GM10266 (cell line): ENCODE measurements around the gene ALDH5A1.
A peak's percentile ranks its signal among the peaks of the same experiment; 100 is the strongest.

Source experiments
- DNase-seq: peaks from one replicate; pipeline ENCODE4 v3.0.0; 2012; ENCODE audit errors: extremely low spot score
- TF ChIP-seq, protein P1 (sequence below): IDR thresholded peaks from 2 replicates; pipeline ENCODE4 v1.5.1; 2012; ENCODE audit warnings: mild to moderate bottlenecking, low read depth; ENCODE audit not compliant: control insufficient read depth, insufficient read depth; ENCODE audit errors: missing control alignments

Gene ALDH5A1

DNA sequence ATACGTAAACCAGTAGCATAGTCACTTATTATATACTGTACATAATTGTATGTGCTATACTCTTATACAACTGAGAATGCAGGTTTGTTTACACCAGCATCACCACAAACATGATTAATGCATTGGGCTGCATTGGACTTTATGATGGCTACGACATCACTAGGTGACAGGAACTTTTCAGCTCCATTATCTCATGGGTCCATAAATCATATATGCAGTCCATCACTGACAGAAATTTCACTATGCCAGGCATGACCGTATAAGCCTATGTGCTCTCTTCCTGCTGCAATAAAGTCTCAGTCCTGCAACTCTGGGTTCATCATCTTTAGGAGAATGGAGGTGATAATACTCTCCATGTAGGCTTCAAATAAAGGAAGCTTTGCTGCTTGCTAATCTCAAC is 45.4 kb downstream of the ALDH5A1 start:
- TF ChIP-seq, protein P1, sequence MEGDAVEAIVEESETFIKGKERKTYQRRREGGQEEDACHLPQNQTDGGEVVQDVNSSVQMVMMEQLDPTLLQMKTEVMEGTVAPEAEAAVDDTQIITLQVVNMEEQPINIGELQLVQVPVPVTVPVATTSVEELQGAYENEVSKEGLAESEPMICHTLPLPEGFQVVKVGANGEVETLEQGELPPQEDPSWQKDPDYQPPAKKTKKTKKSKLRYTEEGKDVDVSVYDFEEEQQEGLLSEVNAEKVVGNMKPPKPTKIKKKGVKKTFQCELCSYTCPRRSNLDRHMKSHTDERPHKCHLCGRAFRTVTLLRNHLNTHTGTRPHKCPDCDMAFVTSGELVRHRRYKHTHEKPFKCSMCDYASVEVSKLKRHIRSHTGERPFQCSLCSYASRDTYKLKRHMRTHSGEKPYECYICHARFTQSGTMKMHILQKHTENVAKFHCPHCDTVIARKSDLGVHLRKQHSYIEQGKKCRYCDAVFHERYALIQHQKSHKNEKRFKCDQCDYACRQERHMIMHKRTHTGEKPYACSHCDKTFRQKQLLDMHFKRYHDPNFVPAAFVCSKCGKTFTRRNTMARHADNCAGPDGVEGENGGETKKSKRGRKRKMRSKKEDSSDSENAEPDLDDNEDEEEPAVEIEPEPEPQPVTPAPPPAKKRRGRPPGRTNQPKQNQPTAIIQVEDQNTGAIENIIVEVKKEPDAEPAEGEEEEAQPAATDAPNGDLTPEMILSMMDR: no peak
- no peak for DNase-seq

DNA sequence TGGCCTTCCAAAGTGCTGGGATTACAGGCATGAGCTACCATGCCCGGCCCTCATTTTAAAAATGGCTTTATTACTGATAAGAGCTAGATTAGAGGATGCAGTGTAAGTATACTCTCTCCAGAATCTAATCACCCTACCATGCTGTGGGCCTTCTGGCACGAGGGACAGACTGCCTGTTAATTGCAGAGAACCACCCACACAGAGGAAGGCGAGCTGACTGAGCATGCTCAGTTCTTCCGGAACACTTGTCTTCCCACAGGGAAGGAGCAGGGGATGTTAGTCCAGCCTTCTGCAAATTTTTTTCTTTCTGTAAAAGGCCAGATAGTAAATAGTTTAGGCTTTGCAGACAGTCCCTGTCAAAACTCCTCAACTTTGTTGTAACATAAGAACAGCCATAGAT is 48.9 kb downstream of the ALDH5A1 start:
- DNase-seq: no peak
- TF ChIP-seq, protein P1: no peak

DNA sequence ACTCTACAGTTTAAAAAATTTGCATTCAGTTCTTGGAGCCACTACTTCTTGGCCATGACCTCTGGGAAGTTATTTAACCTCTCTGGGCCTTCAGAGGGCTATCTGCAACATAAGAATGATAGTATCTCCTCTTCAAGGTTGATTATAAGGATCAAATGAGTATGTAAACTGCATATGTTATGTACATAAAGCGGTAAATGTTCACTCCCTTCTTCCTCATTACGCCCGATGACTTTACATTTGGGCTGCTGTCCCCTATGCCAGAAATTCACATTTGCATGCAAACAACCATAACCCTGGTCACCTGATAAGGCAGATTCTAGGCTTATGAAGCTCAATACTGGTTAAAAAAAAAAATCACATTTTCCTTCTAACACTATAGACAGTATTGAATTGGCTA is 50.4 kb downstream of the ALDH5A1 start:
- TF ChIP-seq, protein P1: no peak
- no peak for DNase-seq

DNA sequence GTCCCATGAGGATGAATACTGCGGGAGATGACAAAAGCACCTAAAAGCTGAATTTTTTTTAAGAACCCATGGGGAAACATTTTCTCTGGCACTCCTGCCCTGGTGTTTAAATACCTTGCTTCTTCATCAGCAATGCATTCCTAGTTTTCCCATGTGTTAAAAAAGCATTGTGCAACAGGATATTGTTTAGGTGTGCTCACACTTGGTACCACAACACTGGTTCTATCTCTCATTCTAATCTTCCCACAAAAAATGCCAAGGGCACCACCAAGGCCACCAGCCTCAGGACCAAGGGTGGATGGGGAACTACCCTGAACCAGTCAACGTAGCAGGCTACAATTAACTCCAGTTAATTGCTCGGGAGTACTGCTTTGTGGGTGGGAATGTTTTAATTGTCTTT is 50.9 kb downstream of the ALDH5A1 start:
- DNase-seq: no peak
- TF ChIP-seq, protein P1: no peak

DNA sequence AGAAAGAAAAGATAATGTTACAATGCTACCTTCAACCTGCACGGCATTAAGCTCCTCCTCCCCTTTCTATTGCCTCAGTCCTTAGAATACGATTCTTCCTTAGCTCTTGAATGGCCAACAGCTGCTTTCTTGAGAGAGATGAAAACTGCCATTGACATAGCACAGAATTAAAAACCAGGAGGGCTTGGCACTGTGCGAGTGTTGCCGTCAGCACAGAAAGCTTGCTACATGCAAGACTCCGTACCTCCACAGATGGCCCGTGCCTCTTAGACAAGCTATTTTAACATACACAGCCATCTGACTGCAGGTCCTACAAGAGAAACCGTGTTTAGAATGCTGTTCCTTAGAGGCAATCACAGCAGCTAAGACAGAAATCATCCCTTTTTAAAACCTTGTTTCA is 51.7 kb downstream of the ALDH5A1 start:
- TF ChIP-seq, protein P1: no peak

DNA sequence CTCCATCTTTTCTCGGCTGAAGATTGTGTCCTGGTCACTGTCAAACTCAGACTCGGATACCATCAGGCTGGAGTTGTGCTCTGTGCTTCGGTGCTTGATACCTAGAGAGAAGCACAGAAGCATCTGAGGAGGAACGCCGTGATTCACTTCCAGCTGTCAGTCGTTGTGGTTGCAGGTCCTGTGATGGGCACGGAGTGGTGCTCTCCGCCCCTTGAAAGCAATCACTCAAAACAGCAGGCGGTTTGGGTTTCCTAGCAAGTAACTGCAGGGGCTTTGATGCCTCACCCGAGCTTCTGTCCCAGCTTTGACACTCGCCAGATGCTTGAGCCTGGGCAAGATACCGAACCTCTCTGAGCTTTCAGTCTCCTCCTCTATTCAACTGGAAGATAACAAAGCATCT is 52.5 kb downstream of the ALDH5A1 start:
- peak; percentile 28 for DNase-seq
- TF ChIP-seq, protein P1: peak; percentile 13

More for the DNA sequence above, 51.7 kb downstream of the ALDH5A1 start:
- no peak for DNase-seq

DNA sequence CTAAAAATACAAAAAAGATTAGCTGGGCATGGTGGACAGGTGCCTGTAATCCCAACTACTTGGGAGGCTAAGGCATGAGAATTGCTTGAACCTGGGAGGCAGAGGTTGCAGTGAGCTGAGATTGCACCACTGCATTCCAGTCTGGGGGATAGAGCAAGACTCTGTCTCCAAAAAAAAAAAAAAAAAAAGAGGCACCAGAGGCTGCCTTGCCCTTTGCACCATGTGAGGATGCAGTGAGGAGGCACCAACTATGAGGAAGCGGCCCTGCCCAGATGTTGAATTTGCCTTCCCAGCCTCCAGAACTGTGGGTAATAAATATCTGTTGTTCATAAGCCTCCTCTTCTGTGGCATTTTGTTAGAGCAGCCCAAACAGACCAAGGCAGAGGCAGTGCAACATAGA is 54.4 kb downstream of the ALDH5A1 start:
- TF ChIP-seq, protein P1: no peak
- DNase-seq: no peak
